Thyroid gland (tissue), 4 donors: ENCODE results near the gene MYLK. TPM values are rescaled to one million over a fixed set of nuclear protein-coding genes. Genes with fewer than 3 reads are reported as not detected.
A peak's percentile ranks its signal among the peaks of the same experiment; 100 is the strongest.

Experiments
- DNase-seq, 2 donors: peaks; one replicate each; pipeline ENCODE4 v3.0.0-alpha.2; 2019
- H3K27ac ChIP-seq, 3 donors: fragments of 200-600 bp; sonication (generic); 1 replicate in 2 of 3; 2 replicates in 1 of 3; pipeline ENCODE4 v1.5.1; 2016 to 2019; ENCODE audit warnings: mild to moderate bottlenecking in 1 of 3, moderate library complexity in 1 of 3
- H3K27me3 ChIP-seq: fragments of 200-600 bp; sonication (generic); one replicate; pipeline ENCODE4 v1.5.1; 2019
- H3K36me3 ChIP-seq, 2 donors: fragments of 200-600 bp; sonication (generic); one replicate each; pipeline ENCODE4 v1.5.1; 2016 to 2019
- H3K4me1 ChIP-seq, 2 donors: fragments of 200-600 bp; sonication (generic); one replicate each; pipeline ENCODE4 v1.5.1; 2017 to 2019
- H3K4me3 ChIP-seq, 3 donors: fragments of 200-600 bp; sonication (generic); replicated peaks in 1 of 3; 1 replicate in 2 of 3; 2 replicates in 1 of 3; pipeline ENCODE4 v1.5.1; 2016; ENCODE audit warnings: mild to moderate bottlenecking in 1 of 3
- H3K9me3 ChIP-seq: fragments of 200-600 bp; sonication (generic); one replicate; pipeline ENCODE4 v1.5.1; 2017
- CTCF ChIP-seq, 6 experiments: fragments of 200-600 bp in 3 of 6; fragments of 450-650 bp in 3 of 6; sonication (generic) in 3 of 6; IDR thresholded peaks; one replicate each; pipeline ENCODE4 v1.5.1; 2016 to 2019; ENCODE audit warnings: antibody characterized with exemption in 6 of 6, mild to moderate bottlenecking in 2 of 6, inconsistent platforms in 1 of 6, moderate library complexity in 1 of 6
- POLR2A ChIP-seq, 2 donors: fragments of 450-650 bp; IDR thresholded peaks; one replicate each; pipeline ENCODE4 v1.6.1; 2017; ENCODE audit warnings: antibody characterized with exemption in 2 of 2, mild to moderate bottlenecking in 2 of 2, moderate library complexity in 1 of 2
- WGBS, 2 donors: methylation state at CpG; one replicate each; pipeline ENCODE4 v1.1.5; 2017; 5-methylcytosine and 5-hydroxymethylcytosine counted together
- intact Hi-C: fragments of 100-400 bp; cut with DNase I; formaldehyde crosslinking; loops from one replicate; pipeline ENCODE4 v1.15.1; 2023
- total RNA-seq, 4 donors: library from RNA; depleted of rRNA; stranded (reverse); fragments of >200 nt; gene quantifications; one replicate each; pipeline ENCODE4 v1.2.3, GENCODE V29; 2016

The MYLK gene
- total RNA-seq, 4 donors from 2014 or later, result 28.9 to 51.2 (median 37.4) TPM

DNA sequence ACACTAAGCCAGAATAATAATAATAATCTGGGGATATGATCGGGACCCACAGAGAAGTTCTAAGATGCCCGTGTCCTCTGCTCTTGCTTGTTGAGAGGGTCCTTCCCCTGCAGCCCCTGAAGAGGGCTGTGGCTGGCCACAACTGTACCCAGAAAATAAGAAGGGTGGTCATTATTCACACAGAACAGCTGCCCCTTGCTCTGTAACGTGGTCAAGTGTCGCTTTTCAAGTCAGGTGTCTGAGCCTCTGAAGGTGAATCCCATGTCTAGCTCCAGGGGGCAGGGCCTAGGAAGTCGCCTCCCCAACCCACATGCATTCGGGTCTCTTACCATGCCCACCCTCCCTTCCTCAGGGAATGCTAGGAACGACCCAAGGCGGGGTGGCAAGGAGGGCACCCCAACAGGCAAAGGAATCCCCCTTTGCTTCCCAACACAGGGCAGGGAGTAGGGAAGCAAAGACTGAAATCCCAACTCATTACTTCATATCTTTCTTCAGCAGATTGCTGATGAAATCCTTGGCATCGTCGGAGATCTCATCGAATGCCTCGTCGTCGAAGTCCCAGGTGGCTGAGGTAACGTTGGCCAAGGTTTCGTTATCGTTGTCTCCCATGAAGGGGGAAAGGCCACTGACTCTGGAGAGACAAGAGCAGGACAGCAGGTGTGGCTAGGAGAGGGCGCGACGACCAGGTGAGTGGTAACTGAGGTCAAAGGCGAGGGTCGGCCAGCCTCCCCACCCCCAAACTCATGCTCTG, 255.0 kb downstream of the MYLK start:
- TF ChIP-seq POLR2A (IDR thresholded peaks at IDR 0.05) (no peak), CTCF (IDR thresholded peaks at IDR 0.05) (no peak)
- intact Hi-C loops, result no loop called here
- Histone ChIP-seq H3K4me1 (peaks cover 0 to 8% of the 10 kb centered on the region in 2 donors), H3K27me3 (no peaks in the 10 kb centered on the region), H3K9me3 (no peaks in the 10 kb centered on the region), H3K27ac (no peak overlapping the region), H3K36me3 (no peaks in the 10 kb centered on the region), H3K4me3 (no peak overlapping the region)
- WGBS, 2 donors, result 90 to 91% methylated on average over 22 of the region's 22 CpGs
- DNase-seq, result no peak

DNA sequence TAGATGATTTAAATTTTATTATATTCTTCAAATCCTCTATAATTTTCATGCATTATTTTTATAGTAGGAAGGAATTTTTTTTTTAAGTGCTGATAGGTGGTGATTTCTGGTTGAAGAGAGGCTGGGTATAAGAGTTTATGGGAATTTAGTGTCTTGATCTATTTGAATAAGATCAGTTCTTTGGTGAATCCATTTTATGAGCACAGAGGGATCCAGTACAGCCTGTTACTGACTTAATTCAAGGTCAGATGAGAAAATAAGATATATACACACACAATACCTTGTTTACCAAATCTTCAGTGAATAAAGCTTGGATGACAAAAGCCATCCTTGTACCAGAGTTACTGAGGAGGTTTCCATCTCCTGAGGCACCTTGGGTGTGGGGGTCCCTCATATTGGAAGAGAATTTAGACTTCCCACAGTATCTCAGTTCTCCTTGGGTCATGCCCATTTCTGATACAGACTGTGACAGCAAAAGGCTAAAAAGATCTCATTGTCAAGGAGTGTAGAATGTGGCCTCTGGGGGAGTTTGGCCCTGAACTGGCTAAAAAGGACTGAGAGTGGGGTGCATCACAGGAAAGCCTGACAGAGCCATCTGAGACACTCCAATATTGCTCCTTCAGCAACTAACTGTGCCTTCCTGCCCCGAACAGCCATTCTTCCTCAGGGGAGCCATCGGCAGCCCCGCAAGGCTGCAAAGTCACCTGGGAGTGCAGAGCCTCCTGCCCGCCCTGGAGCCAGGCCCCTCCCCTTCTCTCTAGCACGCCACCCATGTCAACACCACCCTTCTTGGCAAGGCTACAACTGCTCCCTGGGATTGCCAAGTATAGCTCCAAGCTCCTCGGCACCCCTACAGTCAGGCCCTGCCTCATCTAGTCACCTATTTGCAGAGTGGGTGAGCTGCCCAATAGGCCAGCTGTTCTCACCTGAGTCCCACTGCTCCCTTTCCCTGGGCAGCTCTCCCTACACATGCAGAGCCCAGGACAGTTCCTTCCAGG, 256.2 kb downstream of the MYLK start:
- H3K4me1 ChIP-seq, result peaks cover 0 to 8% of the 10 kb centered on the region in 2 donors
- TF ChIP-seq CTCF (IDR thresholded peaks at IDR 0.05) (no peak), POLR2A (IDR thresholded peaks at IDR 0.05) (no peak)
- intact Hi-C loops, result no loop called here
- H3K27ac ChIP-seq, result no peak overlapping the region
- 61 to 75% methylated on average over 6 of the region's 6 CpGs for WGBS, 2 donors
- no peak overlapping the region for H3K4me3 ChIP-seq
- no peaks in the 10 kb centered on the region for H3K9me3 ChIP-seq
- DNase-seq, result peak in 1 of 2 donors; percentile 17
- no peaks in the 10 kb centered on the region for H3K36me3 ChIP-seq
- H3K27me3 ChIP-seq, result no peaks in the 10 kb centered on the region

- no peaks in the 10 kb centered on the region for H3K4me1 ChIP-seq
- H3K36me3 ChIP-seq, result no peaks in the 10 kb centered on the region
- 93 to 96% methylated on average over 7 of the region's 7 CpGs for WGBS, 2 donors
- H3K4me3 ChIP-seq, result no peak overlapping the region
- no peaks in the 10 kb centered on the region for H3K27me3 ChIP-seq
- no peak for DNase-seq
- H3K27ac ChIP-seq, result no peak overlapping the region
- intact Hi-C loops, result no loop called here
- H3K9me3 ChIP-seq, result no peaks in the 10 kb centered on the region
- no peak for TF ChIP-seq POLR2A (IDR thresholded peaks at IDR 0.05)
- TF ChIP-seq CTCF (IDR thresholded peaks at IDR 0.05), result no peak
These were observed 257.3 kb downstream of the MYLK start for GRCh38 chr3:123626881-123627280.

DNA sequence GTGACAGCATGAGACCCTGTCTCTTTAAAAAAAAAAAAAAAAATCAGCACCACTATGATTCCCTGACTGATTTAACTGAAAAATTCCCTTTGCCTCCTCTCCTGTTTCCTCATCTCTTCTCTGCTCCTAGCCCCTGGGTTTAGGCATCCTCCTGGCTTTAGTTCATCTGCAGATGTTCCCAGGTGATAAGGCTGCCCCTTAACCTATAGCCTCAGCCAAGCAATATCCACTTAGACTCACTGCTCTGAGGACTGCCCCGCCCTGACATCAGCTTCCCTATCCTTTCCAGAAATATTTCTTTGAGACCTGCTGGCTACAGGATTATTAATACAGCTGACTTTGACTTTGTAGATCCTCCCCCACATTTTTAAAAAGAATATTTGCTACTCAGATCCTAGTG, 259.8 kb downstream of the MYLK start:
- 90 to 95% methylated on average over 1 of the region's 1 CpG for WGBS, 2 donors
- H3K27me3 ChIP-seq, result no peaks in the 10 kb centered on the region
- H3K4me1 ChIP-seq, result no peaks in the 10 kb centered on the region
- H3K4me3 ChIP-seq, result no peak overlapping the region
- TF ChIP-seq CTCF (IDR thresholded peaks at IDR 0.05) (no peak), POLR2A (IDR thresholded peaks at IDR 0.05) (no peak)
- DNase-seq, result no peak
- H3K36me3 ChIP-seq, result no peaks in the 10 kb centered on the region
- H3K9me3 ChIP-seq, result no peaks in the 10 kb centered on the region
- H3K27ac ChIP-seq, result no peak overlapping the region
- intact Hi-C loops, result no loop called here
